K562 (cell line): Measurements from ENCODE around the gene TBX6. TPM values are rescaled to one million over a fixed set of nuclear protein-coding genes. Genes with fewer than 3 reads are reported as not detected.

ENCODE experiments used
- CBX8 ChIP-seq: fragments of 200-600 bp; sonication (generic); IDR thresholded peaks from 2 replicates; pipeline ENCODE4 v1.6.1; 2012; ENCODE audit warnings: borderline replicate concordance, mixed run types, low read depth, mild to moderate bottlenecking, moderate library complexity, mixed read lengths, low read length, control low read depth, inconsistent platforms; ENCODE audit not compliant: poor library complexity, severe bottlenecking; ENCODE audit errors: extremely low read depth
- FOXK1 ChIP-seq: sonication (generic); formaldehyde crosslinking; IDR thresholded peaks from 2 replicates; pipeline ENCODE4 v1.8.0; 2022; ENCODE audit warnings: missing genetic modification reagents, mild to moderate bottlenecking, borderline replicate concordance
- KLF10 ChIP-seq: fragments of 250-450 bp; sonication (Bioruptor Pico); IDR thresholded peaks from 2 replicates; pipeline ENCODE4 v1.6.1; 2021; ENCODE audit warnings: matching md5 sums
- MCM5 ChIP-seq: fragments of 450-650 bp; IDR thresholded peaks from 2 replicates; pipeline ENCODE4 v1.6.1; 2016; ENCODE audit warnings: low read depth
- NCOR1 ChIP-seq: fragments of 450-650 bp; IDR thresholded peaks from 2 replicates; pipeline ENCODE4 v1.6.1; 2016; ENCODE audit warnings: mild to moderate bottlenecking, moderate library complexity
- NR2C1 ChIP-seq, 2 experiments: fragments of 450-650 bp; IDR thresholded peaks; 2 replicates each; pipeline ENCODE4 v1.6.1; 2017; ENCODE audit warnings: mild to moderate bottlenecking in 2 of 2, antibody characterized with exemption in 1 of 2, inconsistent platforms in 1 of 2, missing compliant biosample characterization in 1 of 2, missing genetic modification characterization in 1 of 2
- PPARD ChIP-seq: fragments of 250-450 bp; sonication (Bioruptor Pico); IDR thresholded peaks from 2 replicates; pipeline ENCODE4 v1.8.0; 2022; ENCODE audit warnings: inconsistent platforms, mild to moderate bottlenecking, moderate library complexity
- PRMT5 ChIP-seq: sonication (generic); formaldehyde crosslinking; IDR thresholded peaks from 2 replicates; pipeline ENCODE4 v1.5.0; 2020; ENCODE audit warnings: missing genetic modification reagents
- RAD51 ChIP-seq: fragments of 450-650 bp; IDR thresholded peaks from 2 replicates; pipeline ENCODE4 v1.7.1; 2016; ENCODE audit warnings: low read depth, mild to moderate bottlenecking, borderline replicate concordance
- SMARCA4 ChIP-seq: fragments of 450-650 bp; IDR thresholded peaks from 2 replicates; pipeline ENCODE4 v1.6.1; 2016
- XRCC5 ChIP-seq: fragments of 200-400 bp; formaldehyde crosslinking; IDR thresholded peaks from 2 replicates; pipeline ENCODE4 v1.6.1; 2017; ENCODE audit warnings: low read depth, mild to moderate bottlenecking, low read length
- ZNF12 ChIP-seq: sonication (generic); formaldehyde crosslinking; IDR thresholded peaks from 2 replicates; pipeline ENCODE4 v1.4.0; 2020; ENCODE audit warnings: mild to moderate bottlenecking, missing genetic modification reagents
- ZNF316 ChIP-seq: fragments of 450-650 bp; IDR thresholded peaks from 2 replicates; pipeline ENCODE4 v1.6.1; 2016
- ZNF551 ChIP-seq: fragments of 250-450 bp; sonication (Bioruptor Pico); IDR thresholded peaks from 2 replicates; pipeline ENCODE4 v1.5.0; 2021; ENCODE audit warnings: mild to moderate bottlenecking, moderate library complexity
- polyA plus RNA-seq, 8 experiments: library from polyadenylated mRNA; depleted of rRNA in 4 of 8; stranded (reverse) in 5 of 8; unstranded in 3 of 8; fragments of >200 nt; fragmentation: Nextera tagmentation in 2 of 8; fragmentation: Illumina TruSeq in 1 of 8; extraction: Ambion mirVana in 2 of 8; extraction: Trizol in 1 of 8; gene quantifications; 2 replicates each; pipeline versions ENCODE4 v1.2.1 to v1.2.3, GENCODE V29; 2011 to 2014; ENCODE audit warnings: inconsistent platforms in 1 of 8, missing spikeins in 1 of 8
- total RNA-seq, 7 experiments: library from RNA; depleted of rRNA in 6 of 7; stranded (reverse); fragments of >200 nt in 6 of 7; fragmentation: Illumina TruSeq in 2 of 7; extraction: Trizol in 2 of 7; gene quantifications; 2 replicates each; pipeline versions ENCODE4 v1.2.1 to v1.2.3, GENCODE V29; 2011 to 2021; ENCODE audit warnings: low replicate concordance in 1 of 7
- TF ChIP-seq, protein P1 (sequence below): fragments of 450-650 bp; IDR thresholded peaks from 2 replicates; pipeline ENCODE4 v1.6.1; 2017; ENCODE audit warnings: mild to moderate bottlenecking, moderate library complexity
- TF ChIP-seq, protein P2 (sequence below): fragments of 250-450 bp; sonication (Bioruptor Pico); IDR thresholded peaks from 2 replicates; pipeline ENCODE4 v1.4.0; 2020
- TF ChIP-seq, protein P3 (sequence below): fragments of 200-400 bp; formaldehyde crosslinking; IDR thresholded peaks from 2 replicates; pipeline ENCODE4 v1.6.1; 2017; ENCODE audit warnings: mild to moderate bottlenecking, low read depth, low read length, moderate library complexity
- TF ChIP-seq, protein P4 (sequence below): conservative IDR thresholded peaks from 2 replicates; pipeline ENCODE4 v1.6.1; 2011; ENCODE audit warnings: low read depth, mild to moderate bottlenecking, low read length; ENCODE audit not compliant: control insufficient read depth

TBX6 gene
- total and polyA plus RNA-seq, 9 of the 15 experiments (the other 6 are each of a cell fraction or from before 2014, with no cell fraction given), result 0.07 to 0.58 (median 0.11) TPM; not detected in 2

DNA sequence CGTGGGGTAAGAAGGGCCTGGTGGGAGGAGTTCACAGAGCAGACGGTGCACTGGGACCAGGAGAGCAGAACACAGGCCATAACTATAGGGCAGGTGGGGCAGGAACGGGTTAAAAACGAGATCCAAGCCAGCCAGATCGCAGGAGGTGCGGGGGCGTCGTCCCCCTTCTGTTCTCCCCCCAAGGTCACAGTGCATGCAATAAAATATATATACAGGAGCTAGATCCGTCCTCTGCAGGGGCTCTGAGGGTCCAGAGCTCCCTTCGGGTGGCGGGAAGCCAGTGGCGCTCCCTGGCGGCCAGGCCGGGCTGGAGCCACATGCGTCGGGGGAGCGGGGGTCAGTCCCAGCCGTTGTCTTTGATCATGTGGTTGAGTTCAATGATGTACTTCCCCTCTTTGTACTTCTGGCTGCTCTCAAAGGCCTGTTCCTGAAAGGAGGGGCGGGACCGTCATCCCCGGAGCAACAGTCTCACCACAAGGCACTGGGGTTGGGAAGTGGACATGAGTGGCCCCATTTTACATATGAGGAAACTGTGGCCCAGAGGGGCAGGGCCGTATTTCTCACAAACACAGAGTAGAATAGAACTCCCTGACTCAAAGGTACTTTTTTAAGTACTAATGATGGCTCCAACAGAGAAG lies 768 bp upstream of the TBX6 start (continued):
- TF ChIP-seq XRCC5 (peak; percentile 88; the same call in 1 of the 2 replicates), SMARCA4 (no peak; the same call in 1 of the 2 replicates), NCOR1 (0 out of 2 replicates have a peak, but pooled peaks have one; percentile 25), FOXK1 (no peak), CBX8 (no peak), PPARD (CRISPR knock-in tag) (0 out of 2 replicates have a peak, but pooled peaks have one; percentile 60), PRMT5 (no peak), KLF10 (CRISPR knock-in tag) (peak; percentile 87; the same call in 1 of the 2 replicates), MCM5 (no peak), RAD51 (peak; percentile 60), ZNF12 (no peak; the same call in 1 of the 2 replicates), ZNF551 (no peak), NR2C1 (IDR thresholded peaks at IDR 0.05) (peak; percentile 86), NR2C1 (tag; IDR thresholded peaks at IDR 0.05) (peak; percentile 91), ZNF316 (no peak)
- TF ChIP-seq, protein P1, sequence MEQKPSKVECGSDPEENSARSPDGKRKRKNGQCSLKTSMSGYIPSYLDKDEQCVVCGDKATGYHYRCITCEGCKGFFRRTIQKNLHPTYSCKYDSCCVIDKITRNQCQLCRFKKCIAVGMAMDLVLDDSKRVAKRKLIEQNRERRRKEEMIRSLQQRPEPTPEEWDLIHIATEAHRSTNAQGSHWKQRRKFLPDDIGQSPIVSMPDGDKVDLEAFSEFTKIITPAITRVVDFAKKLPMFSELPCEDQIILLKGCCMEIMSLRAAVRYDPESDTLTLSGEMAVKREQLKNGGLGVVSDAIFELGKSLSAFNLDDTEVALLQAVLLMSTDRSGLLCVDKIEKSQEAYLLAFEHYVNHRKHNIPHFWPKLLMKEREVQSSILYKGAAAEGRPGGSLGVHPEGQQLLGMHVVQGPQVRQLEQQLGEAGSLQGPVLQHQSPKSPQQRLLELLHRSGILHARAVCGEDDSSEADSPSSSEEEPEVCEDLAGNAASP, result no peak
- TF ChIP-seq, protein P2, sequence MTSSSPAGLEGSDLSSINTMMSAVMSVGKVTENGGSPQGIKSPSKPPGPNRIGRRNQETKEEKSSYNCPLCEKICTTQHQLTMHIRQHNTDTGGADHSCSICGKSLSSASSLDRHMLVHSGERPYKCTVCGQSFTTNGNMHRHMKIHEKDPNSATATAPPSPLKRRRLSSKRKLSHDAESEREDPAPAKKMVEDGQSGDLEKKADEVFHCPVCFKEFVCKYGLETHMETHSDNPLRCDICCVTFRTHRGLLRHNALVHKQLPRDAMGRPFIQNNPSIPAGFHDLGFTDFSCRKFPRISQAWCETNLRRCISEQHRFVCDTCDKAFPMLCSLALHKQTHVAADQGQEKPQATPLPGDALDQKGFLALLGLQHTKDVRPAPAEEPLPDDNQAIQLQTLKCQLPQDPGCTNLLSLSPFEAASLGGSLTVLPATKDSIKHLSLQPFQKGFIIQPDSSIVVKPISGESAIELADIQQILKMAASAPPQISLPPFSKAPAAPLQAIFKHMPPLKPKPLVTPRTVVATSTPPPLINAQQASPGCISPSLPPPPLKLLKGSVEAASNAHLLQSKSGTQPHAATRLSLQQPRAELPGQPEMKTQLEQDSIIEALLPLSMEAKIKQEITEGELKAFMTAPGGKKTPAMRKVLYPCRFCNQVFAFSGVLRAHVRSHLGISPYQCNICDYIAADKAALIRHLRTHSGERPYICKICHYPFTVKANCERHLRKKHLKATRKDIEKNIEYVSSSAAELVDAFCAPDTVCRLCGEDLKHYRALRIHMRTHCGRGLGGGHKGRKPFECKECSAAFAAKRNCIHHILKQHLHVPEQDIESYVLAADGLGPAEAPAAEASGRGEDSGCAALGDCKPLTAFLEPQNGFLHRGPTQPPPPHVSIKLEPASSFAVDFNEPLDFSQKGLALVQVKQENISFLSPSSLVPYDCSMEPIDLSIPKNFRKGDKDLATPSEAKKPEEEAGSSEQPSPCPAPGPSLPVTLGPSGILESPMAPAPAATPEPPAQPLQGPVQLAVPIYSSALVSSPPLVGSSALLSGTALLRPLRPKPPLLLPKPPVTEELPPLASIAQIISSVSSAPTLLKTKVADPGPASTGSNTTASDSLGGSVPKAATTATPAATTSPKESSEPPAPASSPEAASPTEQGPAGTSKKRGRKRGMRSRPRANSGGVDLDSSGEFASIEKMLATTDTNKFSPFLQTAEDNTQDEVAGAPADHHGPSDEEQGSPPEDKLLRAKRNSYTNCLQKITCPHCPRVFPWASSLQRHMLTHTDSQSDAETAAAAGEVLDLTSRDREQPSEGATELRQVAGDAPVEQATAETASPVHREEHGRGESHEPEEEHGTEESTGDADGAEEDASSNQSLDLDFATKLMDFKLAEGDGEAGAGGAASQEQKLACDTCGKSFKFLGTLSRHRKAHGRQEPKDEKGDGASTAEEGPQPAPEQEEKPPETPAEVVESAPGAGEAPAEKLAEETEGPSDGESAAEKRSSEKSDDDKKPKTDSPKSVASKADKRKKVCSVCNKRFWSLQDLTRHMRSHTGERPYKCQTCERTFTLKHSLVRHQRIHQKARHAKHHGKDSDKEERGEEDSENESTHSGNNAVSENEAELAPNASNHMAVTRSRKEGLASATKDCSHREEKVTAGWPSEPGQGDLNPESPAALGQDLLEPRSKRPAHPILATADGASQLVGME (CRISPR knock-in tag), result peak; percentile 96
- TF ChIP-seq, protein P3, sequence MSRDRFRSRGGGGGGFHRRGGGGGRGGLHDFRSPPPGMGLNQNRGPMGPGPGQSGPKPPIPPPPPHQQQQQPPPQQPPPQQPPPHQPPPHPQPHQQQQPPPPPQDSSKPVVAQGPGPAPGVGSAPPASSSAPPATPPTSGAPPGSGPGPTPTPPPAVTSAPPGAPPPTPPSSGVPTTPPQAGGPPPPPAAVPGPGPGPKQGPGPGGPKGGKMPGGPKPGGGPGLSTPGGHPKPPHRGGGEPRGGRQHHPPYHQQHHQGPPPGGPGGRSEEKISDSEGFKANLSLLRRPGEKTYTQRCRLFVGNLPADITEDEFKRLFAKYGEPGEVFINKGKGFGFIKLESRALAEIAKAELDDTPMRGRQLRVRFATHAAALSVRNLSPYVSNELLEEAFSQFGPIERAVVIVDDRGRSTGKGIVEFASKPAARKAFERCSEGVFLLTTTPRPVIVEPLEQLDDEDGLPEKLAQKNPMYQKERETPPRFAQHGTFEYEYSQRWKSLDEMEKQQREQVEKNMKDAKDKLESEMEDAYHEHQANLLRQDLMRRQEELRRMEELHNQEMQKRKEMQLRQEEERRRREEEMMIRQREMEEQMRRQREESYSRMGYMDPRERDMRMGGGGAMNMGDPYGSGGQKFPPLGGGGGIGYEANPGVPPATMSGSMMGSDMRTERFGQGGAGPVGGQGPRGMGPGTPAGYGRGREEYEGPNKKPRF, result no peak
- TF ChIP-seq, protein P4, sequence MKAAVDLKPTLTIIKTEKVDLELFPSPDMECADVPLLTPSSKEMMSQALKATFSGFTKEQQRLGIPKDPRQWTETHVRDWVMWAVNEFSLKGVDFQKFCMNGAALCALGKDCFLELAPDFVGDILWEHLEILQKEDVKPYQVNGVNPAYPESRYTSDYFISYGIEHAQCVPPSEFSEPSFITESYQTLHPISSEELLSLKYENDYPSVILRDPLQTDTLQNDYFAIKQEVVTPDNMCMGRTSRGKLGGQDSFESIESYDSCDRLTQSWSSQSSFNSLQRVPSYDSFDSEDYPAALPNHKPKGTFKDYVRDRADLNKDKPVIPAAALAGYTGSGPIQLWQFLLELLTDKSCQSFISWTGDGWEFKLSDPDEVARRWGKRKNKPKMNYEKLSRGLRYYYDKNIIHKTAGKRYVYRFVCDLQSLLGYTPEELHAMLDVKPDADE, result no peak
